AG04449 (cell line): ENCODE data around the gene SETBP1.

Experiments used
- CTCF ChIA-PET: fragments of 350-600 bp; formaldehyde crosslinking; extraction: SDS; loops from one replicate; lab custom pipeline; 2021; ENCODE audit warnings: antibody characterized with exemption; lab: Yijun Ruan, JAX
- POLR2A ChIA-PET: fragments of 400-600, 350-600 bp; formaldehyde crosslinking; extraction: SDS; loops from one replicate; lab custom pipeline; 2020; ENCODE audit warnings: antibody characterized with exemption, inconsistent platforms; lab: Yijun Ruan, JAX
- DNase-seq: peaks from one replicate; pipeline ENCODE4 v3.0.0-alpha.2; 2010; ENCODE audit warnings: low read depth, low spot score
- H3K4me3 ChIP-seq: 2 replicates; pipeline ENCODE4 v1.5.1; 2011; ENCODE audit warnings: low read depth, mild to moderate bottlenecking, control low read depth, low read length
- TF ChIP-seq, protein P1 (sequence below): IDR thresholded peaks from one replicate; pipeline ENCODE4 v1.5.1; 2011; ENCODE audit warnings: mild to moderate bottlenecking, moderate library complexity, low read length, control low read depth, inconsistent platforms; ENCODE audit not compliant: insufficient read depth; ENCODE audit errors: missing control alignments

Gene SETBP1

GRCh38 chr18:44944461-44944860, 263.8 kb downstream of the SETBP1 start:
- DNase-seq = no peak
- ChIA-PET CTCF (no interaction called here), POLR2A (no interaction called here)
- H3K4me3 ChIP-seq = no peak overlapping the region
- TF ChIP-seq, protein P1, sequence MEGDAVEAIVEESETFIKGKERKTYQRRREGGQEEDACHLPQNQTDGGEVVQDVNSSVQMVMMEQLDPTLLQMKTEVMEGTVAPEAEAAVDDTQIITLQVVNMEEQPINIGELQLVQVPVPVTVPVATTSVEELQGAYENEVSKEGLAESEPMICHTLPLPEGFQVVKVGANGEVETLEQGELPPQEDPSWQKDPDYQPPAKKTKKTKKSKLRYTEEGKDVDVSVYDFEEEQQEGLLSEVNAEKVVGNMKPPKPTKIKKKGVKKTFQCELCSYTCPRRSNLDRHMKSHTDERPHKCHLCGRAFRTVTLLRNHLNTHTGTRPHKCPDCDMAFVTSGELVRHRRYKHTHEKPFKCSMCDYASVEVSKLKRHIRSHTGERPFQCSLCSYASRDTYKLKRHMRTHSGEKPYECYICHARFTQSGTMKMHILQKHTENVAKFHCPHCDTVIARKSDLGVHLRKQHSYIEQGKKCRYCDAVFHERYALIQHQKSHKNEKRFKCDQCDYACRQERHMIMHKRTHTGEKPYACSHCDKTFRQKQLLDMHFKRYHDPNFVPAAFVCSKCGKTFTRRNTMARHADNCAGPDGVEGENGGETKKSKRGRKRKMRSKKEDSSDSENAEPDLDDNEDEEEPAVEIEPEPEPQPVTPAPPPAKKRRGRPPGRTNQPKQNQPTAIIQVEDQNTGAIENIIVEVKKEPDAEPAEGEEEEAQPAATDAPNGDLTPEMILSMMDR = no peak

GRCh38 chr18:44945888-44946401, 265.3 kb downstream of the SETBP1 start:
- ChIA-PET CTCF (interaction anchor here (0.7 kb wide), 1 partner anchor 13 kb away, joined by 3 read pairs; no protein-coding TSS in a partner anchor), POLR2A (no interaction called here)
- TF ChIP-seq, protein P1 = no peak
- H3K4me3 ChIP-seq = no peak overlapping the region
- DNase-seq = no peak

GRCh38 chr18:44946529-44947113, 265.9 kb downstream of the SETBP1 start:
- TF ChIP-seq, protein P1 = no peak
- ChIA-PET POLR2A (no interaction called here), CTCF (interaction anchor here (0.7 kb wide), 1 partner anchor 12 kb away, joined by 3 read pairs; no protein-coding TSS in a partner anchor)
- H3K4me3 ChIP-seq = no peak overlapping the region
- DNase-seq = no peak

DNA sequence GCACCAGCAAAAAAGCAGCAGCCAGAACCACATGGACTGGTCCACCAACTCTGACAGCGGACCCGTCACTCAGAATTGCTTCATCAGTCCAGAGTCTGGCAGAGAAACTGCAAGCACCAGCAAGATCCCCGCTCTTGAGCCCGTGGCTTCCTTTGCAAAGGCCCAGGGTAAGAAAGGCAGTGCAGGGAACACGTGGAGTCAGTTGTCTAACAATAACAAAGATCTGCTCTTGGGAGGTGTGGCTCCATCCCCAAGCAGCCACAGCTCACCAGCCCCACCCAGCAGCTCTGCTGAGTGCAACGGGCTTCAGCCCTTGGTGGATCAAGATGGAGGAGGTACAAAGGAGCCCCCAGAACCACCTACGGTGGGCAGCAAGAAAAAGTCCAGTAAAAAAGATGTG, 269.3 kb downstream of the SETBP1 start:
- TF ChIP-seq, protein P1 = no peak
- no peak for DNase-seq
- H3K4me3 ChIP-seq = no peak overlapping the region
- ChIA-PET CTCF (no interaction called here), POLR2A (no interaction called here)

GRCh38 chr18:44950685-44951195, 270.1 kb downstream of the SETBP1 start:
- TF ChIP-seq, protein P1 = no peak
- no peak for DNase-seq
- CTCF ChIA-PET = no interaction called here
- H3K4me3 ChIP-seq = no peak overlapping the region
- POLR2A ChIA-PET = no interaction called here

GRCh38 chr18:44951748-44952147, 271.1 kb downstream of the SETBP1 start:
- CTCF ChIA-PET = no interaction called here
- H3K4me3 ChIP-seq = no peak overlapping the region
- no peak for DNase-seq
- TF ChIP-seq, protein P1 = no peak
- POLR2A ChIA-PET = no interaction called here
